22Rv1 (cell line): ENCODE data around the gene TARP.

ENCODE experiments used
- CTCF ChIP-seq: fragments of 450-650 bp; IDR thresholded peaks from 2 replicates; pipeline ENCODE4 v1.5.1; 2017; ENCODE audit warnings: mild to moderate bottlenecking
- ZFX ChIP-seq: fragments of 450-650 bp; IDR thresholded peaks from 2 replicates; pipeline ENCODE4 v1.6.1; 2017; ENCODE audit warnings: antibody characterized with exemption, borderline replicate concordance

GRCh38 chr7:38310591-38311101 is 37.2 kb upstream of the TARP start:
- TF ChIP-seq CTCF (no peak), ZFX (no peak)
